SH-SY5Y (cell line): ENCODE results near the gene SGCD.

Source experiments
- GATA2 ChIP-seq: IDR thresholded peaks from 2 replicates; pipeline ENCODE4 v1.6.1; 2011; ENCODE audit warnings: mild to moderate bottlenecking, low read depth, low read length
- GATA3 ChIP-seq: IDR thresholded peaks from 2 replicates; pipeline ENCODE4 v1.6.1; 2011; ENCODE audit warnings: low read depth, mild to moderate bottlenecking, low read length, moderate library complexity

DNA sequence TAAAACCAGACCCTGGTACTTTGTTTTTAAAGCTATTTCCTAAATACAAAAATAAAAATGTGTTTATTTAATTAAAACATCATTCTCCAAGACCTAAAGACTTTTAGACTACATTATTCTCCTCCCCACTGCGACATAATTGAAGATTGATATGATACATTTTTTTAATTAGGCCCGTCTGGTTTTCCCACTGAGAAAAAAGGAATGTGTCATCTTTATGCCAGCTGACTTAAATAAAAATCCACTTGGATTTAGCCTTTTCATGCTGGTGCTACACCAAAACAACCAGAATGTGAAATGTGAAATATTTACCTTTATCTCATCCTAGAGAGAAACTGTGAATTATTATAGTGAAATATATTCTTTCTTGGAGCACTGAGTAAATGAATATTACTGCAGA, 367.6 kb downstream of the SGCD start:
- TF ChIP-seq GATA2, result no peak
- TF ChIP-seq GATA3, result no peak
